Neural progenitor cell (in vitro differentiated cells): ENCODE data around the gene CACNA2D4.
A peak's percentile ranks its signal among the peaks of the same experiment; 100 is the strongest.

Experiments
- CTCF ChIP-seq: fragments of 200-600 bp; sonication (generic); IDR thresholded peaks from 2 replicates; pipeline ENCODE4 v1.5.1; 2017; ENCODE audit warnings: antibody characterized with exemption, mild to moderate bottlenecking
- EZH2 ChIP-seq: fragments of 200-600 bp; sonication (generic); IDR thresholded peaks from 2 replicates; pipeline ENCODE4 v1.6.1; 2017; ENCODE audit warnings: antibody characterized with exemption, mild to moderate bottlenecking, moderate library complexity
- EZH2phosphoT487 ChIP-seq: fragments of 200-600 bp; sonication (generic); IDR thresholded peaks from 2 replicates; pipeline ENCODE4 v1.6.1; 2017; ENCODE audit warnings: antibody characterized with exemption

DNA sequence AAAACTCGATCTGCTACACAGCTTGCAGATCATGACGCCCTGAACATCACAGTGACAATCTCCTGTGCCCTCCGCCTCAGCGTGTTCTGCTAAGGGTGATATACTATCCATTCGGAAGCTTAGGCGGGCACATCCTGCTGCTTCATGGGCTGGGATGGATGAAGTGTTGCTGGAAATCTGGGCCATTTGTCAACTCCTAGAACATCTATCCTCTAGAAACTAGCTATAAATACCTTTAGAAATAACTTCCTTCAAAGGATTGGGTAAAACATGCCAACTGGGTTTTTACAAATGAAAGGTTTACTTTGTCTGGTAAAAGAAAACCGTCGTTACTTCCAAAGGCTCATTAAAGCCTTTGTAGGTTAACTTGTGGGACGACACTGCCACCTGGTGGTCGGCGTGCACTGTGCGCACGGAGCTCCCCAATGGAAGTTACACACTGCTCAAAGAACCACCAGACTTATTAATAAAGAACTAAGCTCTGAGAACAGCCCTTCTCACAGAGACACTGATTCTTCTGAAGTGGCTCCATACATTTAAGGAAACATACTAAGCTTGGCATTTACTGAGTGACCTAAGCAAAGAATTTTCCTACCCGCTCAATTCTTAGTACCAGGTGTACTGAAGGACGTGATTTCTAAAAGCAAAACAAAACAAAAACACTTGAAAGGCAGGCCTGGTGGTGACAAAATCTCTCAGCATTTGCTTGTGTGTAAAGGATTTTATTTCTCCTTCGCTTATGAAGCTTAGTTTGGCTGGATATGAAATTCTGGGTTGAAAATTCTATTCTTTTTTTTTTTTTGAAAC, 21.6 kb upstream of the CACNA2D4 start:
- peak; percentile 100 for TF ChIP-seq CTCF
- no peak for TF ChIP-seq EZH2
- TF ChIP-seq EZH2phosphoT487, result no peak
